GM10266 (cell line): ENCODE data around the gene PARD3.

Experiments
- DNase-seq: peaks from one replicate; pipeline ENCODE4 v3.0.0; 2012; ENCODE audit errors: extremely low spot score
- TF ChIP-seq, protein P1 (sequence below): IDR thresholded peaks from 2 replicates; pipeline ENCODE4 v1.5.1; 2012; ENCODE audit warnings: mild to moderate bottlenecking, low read depth; ENCODE audit not compliant: control insufficient read depth, insufficient read depth; ENCODE audit errors: missing control alignments

Gene PARD3

DNA sequence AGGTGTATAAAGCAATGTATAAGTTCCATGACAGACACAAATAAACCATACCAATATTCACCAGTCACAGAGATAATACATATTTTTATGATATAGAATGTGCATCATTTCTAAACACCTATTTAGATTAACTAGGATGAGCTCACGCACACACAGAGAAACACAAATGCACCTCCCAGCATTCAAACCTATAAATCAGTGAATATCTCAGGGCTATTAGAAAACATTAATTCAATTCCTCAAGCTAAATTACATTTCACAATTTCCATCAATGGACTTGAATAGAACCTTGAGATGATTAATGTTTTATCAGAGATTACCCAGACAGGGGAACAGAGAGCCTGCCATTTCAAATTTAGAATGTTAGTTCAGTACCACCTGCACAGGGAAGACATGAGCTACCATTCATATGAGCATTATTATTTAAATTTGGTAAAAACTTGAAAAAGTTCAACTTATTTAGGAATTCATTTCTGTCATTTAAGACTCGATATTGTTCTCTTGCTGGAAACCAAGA lies 221.7 kb downstream of the PARD3 start:
- TF ChIP-seq, protein P1, sequence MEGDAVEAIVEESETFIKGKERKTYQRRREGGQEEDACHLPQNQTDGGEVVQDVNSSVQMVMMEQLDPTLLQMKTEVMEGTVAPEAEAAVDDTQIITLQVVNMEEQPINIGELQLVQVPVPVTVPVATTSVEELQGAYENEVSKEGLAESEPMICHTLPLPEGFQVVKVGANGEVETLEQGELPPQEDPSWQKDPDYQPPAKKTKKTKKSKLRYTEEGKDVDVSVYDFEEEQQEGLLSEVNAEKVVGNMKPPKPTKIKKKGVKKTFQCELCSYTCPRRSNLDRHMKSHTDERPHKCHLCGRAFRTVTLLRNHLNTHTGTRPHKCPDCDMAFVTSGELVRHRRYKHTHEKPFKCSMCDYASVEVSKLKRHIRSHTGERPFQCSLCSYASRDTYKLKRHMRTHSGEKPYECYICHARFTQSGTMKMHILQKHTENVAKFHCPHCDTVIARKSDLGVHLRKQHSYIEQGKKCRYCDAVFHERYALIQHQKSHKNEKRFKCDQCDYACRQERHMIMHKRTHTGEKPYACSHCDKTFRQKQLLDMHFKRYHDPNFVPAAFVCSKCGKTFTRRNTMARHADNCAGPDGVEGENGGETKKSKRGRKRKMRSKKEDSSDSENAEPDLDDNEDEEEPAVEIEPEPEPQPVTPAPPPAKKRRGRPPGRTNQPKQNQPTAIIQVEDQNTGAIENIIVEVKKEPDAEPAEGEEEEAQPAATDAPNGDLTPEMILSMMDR, result no peak
- no peak for DNase-seq

DNA sequence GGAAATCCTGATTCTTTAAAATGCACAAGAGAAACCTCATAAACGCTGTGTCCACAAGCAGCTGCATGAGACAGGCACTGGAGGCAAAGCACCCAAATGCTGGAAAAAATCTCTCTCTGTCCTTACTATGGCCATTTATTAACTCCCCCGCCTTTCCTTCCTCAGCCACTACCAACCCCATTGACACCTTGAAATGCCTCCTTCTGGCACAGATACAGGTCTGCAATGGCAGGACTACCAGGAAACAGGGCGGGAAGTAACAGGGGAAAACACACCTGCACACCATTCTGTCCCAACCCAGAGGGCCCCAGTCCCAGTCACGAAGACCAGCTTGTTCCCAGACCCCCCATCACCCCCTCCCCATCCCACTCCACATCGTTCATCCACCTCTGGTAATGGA lies 224.3 kb downstream of the PARD3 start:
- no peak for DNase-seq

DNA sequence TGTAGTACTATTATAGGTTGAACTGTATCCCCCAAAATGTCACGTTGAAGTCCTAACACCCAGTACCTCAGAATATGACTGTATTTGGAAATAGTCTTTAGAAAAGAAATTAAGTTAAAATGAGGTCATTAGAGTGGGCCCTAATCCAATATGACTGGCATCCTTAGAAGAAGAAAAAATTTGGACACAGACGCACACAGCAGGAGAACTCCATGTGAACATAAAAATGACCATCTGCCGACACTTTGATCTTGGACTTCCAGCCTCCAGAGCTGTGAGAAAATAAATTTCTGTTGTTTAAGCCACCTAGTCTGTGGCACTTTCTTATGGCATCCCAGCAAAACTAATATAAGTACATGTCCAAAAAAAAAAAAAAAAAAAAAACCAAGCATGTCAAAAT lies 225.8 kb downstream of the PARD3 start:
- TF ChIP-seq, protein P1, result no peak
- no peak for DNase-seq

More for the DNA sequence above, 224.3 kb downstream of the PARD3 start:
- TF ChIP-seq, protein P1, result no peak

DNA sequence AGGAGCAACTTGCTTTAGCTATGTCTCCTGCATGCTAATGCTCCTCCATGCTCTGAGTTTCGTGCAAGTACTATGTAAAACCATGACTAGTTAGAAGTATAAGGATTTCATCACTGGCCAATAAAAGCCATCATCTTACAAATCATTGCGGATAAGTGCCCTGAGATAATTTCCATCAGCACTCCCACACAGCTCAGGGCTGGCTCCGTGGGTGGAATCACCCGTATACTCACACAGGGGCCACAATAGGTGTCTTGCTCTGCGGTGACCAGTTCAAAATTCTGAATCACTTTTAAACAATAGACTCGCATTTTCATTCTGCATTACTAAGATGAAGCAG lies 227.4 kb downstream of the PARD3 start:
- DNase-seq, result no peak
- TF ChIP-seq, protein P1, result no peak

DNA sequence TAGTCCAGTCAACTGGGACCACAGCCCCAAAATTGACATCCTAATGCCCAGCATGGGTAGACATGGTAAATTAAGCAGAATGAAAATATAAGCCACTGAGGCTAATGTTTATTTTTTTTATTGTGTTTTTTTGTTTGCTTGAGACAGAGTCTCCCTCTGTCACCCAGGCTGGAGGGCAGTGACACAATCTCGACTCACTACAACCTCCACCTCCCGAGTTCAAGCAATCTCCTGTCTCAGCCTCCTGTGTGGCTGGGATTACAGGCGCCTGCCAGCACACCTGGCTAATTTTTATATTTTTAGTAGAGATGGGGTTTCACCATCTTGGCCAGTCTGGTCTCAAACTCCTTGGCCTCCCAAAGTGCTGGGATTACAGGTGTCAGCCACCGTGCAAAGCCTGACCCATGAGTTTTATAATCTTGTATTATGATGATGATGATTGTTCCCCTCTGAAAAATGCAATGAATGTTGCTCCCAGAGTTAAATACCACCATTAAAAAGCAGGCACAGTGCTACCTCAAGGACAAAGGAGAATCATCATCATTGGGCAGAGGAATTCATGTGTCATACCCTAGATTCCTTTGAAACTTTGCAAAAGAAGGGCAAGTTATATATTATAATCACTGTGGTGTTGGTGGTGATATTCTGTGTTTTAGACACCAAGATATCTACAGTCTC lies 228.0 kb downstream of the PARD3 start:
- TF ChIP-seq, protein P1, result no peak

DNA sequence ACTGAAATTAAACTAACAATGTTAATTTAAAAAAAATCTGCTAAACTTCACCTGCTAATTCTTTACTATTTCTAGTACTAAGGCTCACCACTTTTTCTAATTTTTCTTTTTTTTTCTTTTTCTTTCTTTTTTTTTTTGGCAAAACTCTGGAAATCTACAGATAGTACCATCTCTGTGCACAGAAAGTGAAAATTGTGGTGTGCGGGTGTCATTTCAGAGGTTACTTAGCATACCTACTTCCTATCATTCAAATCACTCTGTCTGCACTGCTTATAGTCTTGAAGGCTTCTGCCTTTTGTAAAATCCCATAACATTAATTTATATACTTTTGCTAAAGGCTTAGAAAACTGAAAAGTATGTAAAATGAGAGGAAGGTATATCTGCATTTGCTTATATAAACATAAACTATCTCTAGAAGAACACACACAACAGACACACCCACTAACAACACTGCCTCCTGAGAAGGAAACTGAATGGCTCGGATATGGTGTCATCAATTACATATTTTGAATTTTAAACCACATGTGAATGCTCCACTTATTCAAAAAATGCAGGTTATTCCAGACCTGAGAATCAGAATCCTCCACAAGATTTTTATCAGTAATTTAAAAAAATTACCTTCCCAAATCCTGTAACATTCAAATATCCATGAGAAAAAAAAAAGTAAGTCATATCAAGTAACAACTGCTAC lies 229.5 kb downstream of the PARD3 start:
- TF ChIP-seq, protein P1, result no peak
- no peak for DNase-seq

More for the DNA sequence above, 228.0 kb downstream of the PARD3 start:
- DNase-seq, result no peak

DNA sequence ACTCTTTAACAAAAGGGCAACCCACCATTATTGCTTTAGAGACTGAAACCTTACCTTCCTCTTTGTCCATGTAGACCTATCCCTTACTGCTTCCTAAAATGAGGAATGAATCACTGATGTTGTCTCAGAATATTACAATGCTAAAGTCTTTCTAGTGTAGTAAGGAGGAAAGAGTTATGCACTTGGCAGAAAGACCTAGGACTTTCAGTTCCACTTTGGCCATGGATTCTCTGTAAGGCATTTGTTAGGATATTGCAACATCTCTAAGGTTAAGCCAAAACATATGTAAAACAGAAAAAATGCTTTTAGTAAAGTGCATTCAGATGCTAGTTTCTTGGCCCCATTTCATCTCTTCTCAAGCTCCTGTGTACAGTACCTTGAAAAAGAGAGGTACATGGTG lies 230.9 kb downstream of the PARD3 start:
- TF ChIP-seq, protein P1, result no peak
- DNase-seq, result no peak
